Liver (tissue), 9 donors: Measurements from ENCODE around the gene PARVB. TPM values are rescaled to one million over a fixed set of nuclear protein-coding genes. Genes with fewer than 3 reads are reported as not detected.

ENCODE experiments used
- DNase-seq: peaks from one replicate; pipeline ENCODE4 v3.0.0-alpha.2; 2017; ENCODE audit warnings: low spot score
- H3K27ac ChIP-seq, 2 donors: one replicate each; pipeline ENCODE4 v1.7.0; 2013; ENCODE audit warnings: inconsistent platforms in 2 of 2, low read length in 2 of 2, control low read depth in 1 of 2, low read depth in 1 of 2, mild to moderate bottlenecking in 1 of 2
- H3K27me3 ChIP-seq, 4 donors: one replicate each; pipeline versions ENCODE4 v1.6.1 to v1.7.0; 2013; ENCODE audit warnings: low read length in 3 of 4, inconsistent platforms in 1 of 4, mild to moderate bottlenecking in 1 of 4, moderate library complexity in 1 of 4; ENCODE audit not compliant: control insufficient read depth in 4 of 4, insufficient read depth in 4 of 4
- H3K36me3 ChIP-seq, 4 donors: one replicate each; pipeline versions ENCODE4 v1.6.1 to v1.7.0; 2013; ENCODE audit warnings: low read length in 3 of 4, mild to moderate bottlenecking in 3 of 4, low read depth in 1 of 4, moderate library complexity in 1 of 4; ENCODE audit not compliant: control insufficient read depth in 4 of 4, insufficient read depth in 3 of 4
- H3K4me1 ChIP-seq, 4 donors: one replicate each; pipeline versions ENCODE4 v1.6.1 to v1.7.0; 2013; ENCODE audit warnings: low read length in 3 of 4, mild to moderate bottlenecking in 3 of 4, moderate library complexity in 1 of 4; ENCODE audit not compliant: control insufficient read depth in 4 of 4, insufficient read depth in 4 of 4
- H3K4me3 ChIP-seq, 3 donors: one replicate each; pipeline versions ENCODE4 v1.6.1 to v1.7.0; 2013; ENCODE audit warnings: low read length in 3 of 3, control low read depth in 1 of 3, low read depth in 1 of 3, mild to moderate bottlenecking in 1 of 3
- H3K9ac ChIP-seq, 2 donors: one replicate each; pipeline ENCODE4 v1.7.0; 2013; ENCODE audit warnings: low read length in 2 of 2, mild to moderate bottlenecking in 2 of 2, moderate library complexity in 2 of 2, control low read depth in 1 of 2, low read depth in 1 of 2
- H3K9me3 ChIP-seq, 4 donors: one replicate each; pipeline versions ENCODE4 v1.6.1 to v1.7.0; 2013; ENCODE audit warnings: low read length in 3 of 4; ENCODE audit not compliant: control insufficient read depth in 4 of 4
- ATF3 ChIP-seq: IDR thresholded peaks from 2 replicates; pipeline ENCODE4 v1.6.1; 2016; ENCODE audit warnings: antibody characterized with exemption
- CTCF ChIP-seq: fragments of 150-350 bp; IDR thresholded peaks from 2 replicates; pipeline ENCODE4 v1.5.1; 2017; ENCODE audit warnings: improper control_type of control experiment, low read depth, low read length; ENCODE audit not compliant: missing input control
- EGR1 ChIP-seq, 2 donors: IDR thresholded peaks; 2 replicates each; pipeline ENCODE4 v1.6.1; 2016 to 2018; ENCODE audit warnings: antibody characterized with exemption in 2 of 2, low read depth in 2 of 2
- FOXA1 ChIP-seq: IDR thresholded peaks from 2 replicates; pipeline ENCODE4 v1.6.1; 2016; ENCODE audit warnings: antibody characterized with exemption
- FOXA2 ChIP-seq: IDR thresholded peaks from 2 replicates; pipeline ENCODE4 v1.6.1; 2016; ENCODE audit warnings: antibody characterized with exemption
- GABPA ChIP-seq, 2 donors: IDR thresholded peaks in 1 of 2; conservative IDR thresholded peaks in 1 of 2; 2 replicates each; pipeline ENCODE4 v1.6.1; 2016; ENCODE audit warnings: antibody characterized with exemption in 2 of 2, mild to moderate bottlenecking in 1 of 2, moderate library complexity in 1 of 2
- HNF4A ChIP-seq, 2 donors: conservative IDR thresholded peaks; 2 replicates each; pipeline ENCODE4 v1.6.1; 2016; ENCODE audit warnings: antibody characterized with exemption in 2 of 2, mild to moderate bottlenecking in 2 of 2
- HNF4G ChIP-seq: IDR thresholded peaks from 2 replicates; pipeline ENCODE4 v1.6.1; 2016; ENCODE audit warnings: antibody characterized with exemption
- JUND ChIP-seq, 2 donors: IDR thresholded peaks; 2 replicates each; pipeline ENCODE4 v1.6.1; 2016; ENCODE audit warnings: antibody characterized with exemption in 2 of 2
- MAX ChIP-seq: IDR thresholded peaks from 2 replicates; pipeline ENCODE4 v1.6.1; 2016; ENCODE audit warnings: antibody characterized with exemption
- NR2F2 ChIP-seq: IDR thresholded peaks from 2 replicates; pipeline ENCODE4 v1.6.1; 2016; ENCODE audit warnings: antibody characterized with exemption
- RAD21 ChIP-seq, 2 donors: IDR thresholded peaks; 2 replicates each; pipeline ENCODE4 v1.6.1; 2016; ENCODE audit warnings: antibody characterized with exemption in 2 of 2, mild to moderate bottlenecking in 2 of 2
- REST ChIP-seq: IDR thresholded peaks from 2 replicates; pipeline ENCODE4 v1.6.1; 2016; ENCODE audit warnings: antibody characterized with exemption, mild to moderate bottlenecking
- RXRA ChIP-seq, 2 donors: IDR thresholded peaks; 2 replicates each; pipeline ENCODE4 v1.6.1; 2017 to 2018; ENCODE audit warnings: antibody characterized with exemption in 2 of 2, mild to moderate bottlenecking in 1 of 2
- SP1 ChIP-seq: IDR thresholded peaks from 2 replicates; pipeline ENCODE4 v1.6.1; 2018; ENCODE audit warnings: antibody characterized with exemption, mild to moderate bottlenecking
- TAF1 ChIP-seq: conservative IDR thresholded peaks from 2 replicates; pipeline ENCODE4 v1.6.1; 2016; ENCODE audit warnings: antibody characterized with exemption, mild to moderate bottlenecking
- YY1 ChIP-seq: IDR thresholded peaks from 2 replicates; pipeline ENCODE4 v1.6.1; 2016; ENCODE audit warnings: antibody characterized with exemption, mild to moderate bottlenecking
- ZBTB33 ChIP-seq: IDR thresholded peaks from 2 replicates; pipeline ENCODE4 v1.6.1; 2016; ENCODE audit warnings: antibody characterized with exemption
- WGBS: extraction: QIAGEN DNeasy Blood & Tissue Kit; methylation state at CpG from one replicate; pipeline ENCODE4 v1.1.7; 2013; 5-methylcytosine and 5-hydroxymethylcytosine counted together
- polyA plus RNA-seq, 2 donors: library from polyadenylated mRNA; stranded (reverse) in 1 of 2; unstranded in 1 of 2; fragments of 200-250 nt in 1 of 2; fragments of >200 nt in 1 of 2; fragmentation: Nextera tagmentation in 1 of 2; extraction: Ambion mirVana in 1 of 2; gene quantifications; one replicate each; pipeline versions ENCODE4 v1.2.1 to v1.2.3, GENCODE V29; 2013 to 2015
- total RNA-seq, 2 donors: library from RNA; depleted of rRNA; stranded (reverse); fragments of >200 nt; gene quantifications; one replicate each; pipeline ENCODE4 v1.2.3, GENCODE V29; 2014
- donor health status: healthy.
- donor health status: healthy.
- donor health status: healthy.
- donor health status: healthy.
- donor health status: healthy.

The PARVB gene
- total and polyA plus RNA-seq, 4 donors: 3.2 to 55.5 (median 17.7) TPM

GRCh38 chr22:43998679-43999264 is 25.3 kb upstream of the PARVB start:
- Histone ChIP-seq H3K36me3 (peaks cover 9 to 30% (median 19%) of the 10 kb centered on the region in 4 donors), H3K27ac (no peak overlapping the region), H3K4me3 (no peak overlapping the region), H3K4me1 (no peaks in the 10 kb centered on the region), H3K27me3 (no peaks in the 10 kb centered on the region), H3K9me3 (no peaks in the 10 kb centered on the region), H3K9ac (no peak overlapping the region)
- DNase-seq: no peak
- 85% methylated on average over 15 of the region's 15 CpGs for WGBS
- TF ChIP-seq JUND (IDR thresholded peaks at IDR 0.05) (no peak), HNF4A (conservative IDR thresholded peaks at IDR 0.05) (no peak), CTCF (no peak), FOXA1 (no peak), MAX (no peak), TAF1 (no peak), RXRA (IDR thresholded peaks at IDR 0.05) (no peak), HNF4G (no peak), FOXA2 (no peak)

GRCh38 chr22:43999378-43999777 is 24.7 kb upstream of the PARVB start:
- 98% methylated on average over 3 of the region's 3 CpGs for WGBS
- TF ChIP-seq ZBTB33: no peak
- no peak for TF ChIP-seq EGR1 (IDR thresholded peaks at IDR 0.05; ENCODE audit: low read depth in 2 of 2)
- TF ChIP-seq GABPA (IDR thresholded peaks at IDR 0.05 in 1 of 2, conservative IDR thresholded peaks at IDR 0.05 in 1 of 2): no peak
- TF ChIP-seq HNF4G: no peak
- no peak for TF ChIP-seq ATF3
- no peak for TF ChIP-seq RXRA (IDR thresholded peaks at IDR 0.05)
- no peak for TF ChIP-seq CTCF
- TF ChIP-seq HNF4A (conservative IDR thresholded peaks at IDR 0.05): no peak
- TF ChIP-seq FOXA2: no peak
- no peak for TF ChIP-seq FOXA1
- no peak for TF ChIP-seq JUND (IDR thresholded peaks at IDR 0.05)
- TF ChIP-seq MAX: no peak
- no peak for TF ChIP-seq RAD21 (IDR thresholded peaks at IDR 0.05)
- TF ChIP-seq REST: no peak
- TF ChIP-seq NR2F2: no peak
- TF ChIP-seq TAF1: no peak
- TF ChIP-seq SP1: no peak
- no peak for TF ChIP-seq YY1
- Histone ChIP-seq H3K9me3 (no peaks in the 10 kb centered on the region), H3K27me3 (no peaks in the 10 kb centered on the region), H3K9ac (no peak overlapping the region), H3K27ac (no peak overlapping the region), H3K36me3 (peaks cover 9 to 30% (median 18%) of the 10 kb centered on the region in 4 donors), H3K4me1 (no peaks in the 10 kb centered on the region), H3K4me3 (no peak overlapping the region)
- no peak for DNase-seq
